ENCODE data around the gene FBXL19. TPM values are rescaled to one million over a fixed set of nuclear protein-coding genes. Genes with fewer than 3 reads are reported as not detected.

The FBXL19 gene
- polyA plus RNA-seq = 17.6 TPM
- long read RNA-seq, donor 1 = 0 reads
- long read RNA-seq, donor 2, partial matches to known transcripts = 0 of 2 reads
- long read RNA-seq, donor 2, other reads (novel, unspliced or antisense) = 0 of 2 reads
- long read RNA-seq, donor 3 = 0 reads
- long read RNA-seq, donor 4 = 0 reads
- long read RNA-seq, donor 5 = 0 reads
- long read RNA-seq, donor 6 = 0 reads
- long read RNA-seq, donor 7 = 0 reads
- long read RNA-seq, donor 8 = 0 reads
- long read RNA-seq, donor 9 = 0 reads
- long read RNA-seq, donor 10, partial matches to known transcripts = 0 of 1 reads
- long read RNA-seq, donor 10, other reads (novel, unspliced or antisense) = 0 of 1 reads
- long read RNA-seq, donor 11 = 0 reads

- Histone ChIP-seq H3K27me3 (ENCODE audit: control insufficient read depth, insufficient read depth, low read length) (no peaks in the 10 kb centered on the region), H3K9me3 (ENCODE audit: control insufficient read depth, low read depth, low read length) (no peaks in the 10 kb centered on the region), H3K4me1 (ENCODE audit: control insufficient read depth, insufficient read depth, low read length) (peaks cover 8% of the 10 kb centered on the region), H3K36me3 (ENCODE audit: control insufficient read depth, insufficient read depth, low read length) (peaks cover 22% of the 10 kb centered on the region), H3K27ac (ENCODE audit: low read length) (peak within 1 kb of the TSS; percentile 92), H3K4me3 (ENCODE audit: low read length) (peak within 1 kb of the TSS; percentile 68)
- DNase-seq = no peak
- WGBS (ENCODE audit: insufficient coverage, low lambda C conversion rate) = no CpG with 5 or more reads among the region's 31 CpGs
Measured at GRCh38 chr16:30923554-30924075, at the start of gene FBXL19. FBXL19 (plus strand) TSS chr16:30923572; CDS start chr16:30925755, 2,183 bp downstream.

- peak overlapping the region; percentile 86 for H3K27ac ChIP-seq (ENCODE audit: low read length)
- peak overlapping the region; percentile 88 for H3K4me3 ChIP-seq (ENCODE audit: low read length)
- H3K27me3 ChIP-seq (ENCODE audit: control insufficient read depth, insufficient read depth, low read length) = no peaks in the 10 kb centered on the region
- H3K36me3 ChIP-seq (ENCODE audit: control insufficient read depth, insufficient read depth, low read length) = peaks cover 12% of the 10 kb centered on the region
- H3K9me3 ChIP-seq (ENCODE audit: control insufficient read depth, low read depth, low read length) = peaks cover 3% of the 10 kb centered on the region
- WGBS (ENCODE audit: insufficient coverage, low lambda C conversion rate) = no CpG with 5 or more reads among the region's 23 CpGs
- DNase-seq = no peak
- peaks cover 14% of the 10 kb centered on the region for H3K4me1 ChIP-seq (ENCODE audit: control insufficient read depth, insufficient read depth, low read length)
Measured at GRCh38 chr16:30874244-30874820, 49.0 kb upstream of the FBXL19 start.

- H3K27me3 ChIP-seq (ENCODE audit: control insufficient read depth, insufficient read depth, low read length) = no peaks in the 10 kb centered on the region
- peaks cover 3% of the 10 kb centered on the region for H3K9me3 ChIP-seq (ENCODE audit: control insufficient read depth, low read depth, low read length)
- WGBS (ENCODE audit: insufficient coverage, low lambda C conversion rate) = 0% methylated on average over 1 of the region's 85 CpGs
- peak overlapping the region; percentile 86 for H3K27ac ChIP-seq (ENCODE audit: low read length)
- H3K4me1 ChIP-seq (ENCODE audit: control insufficient read depth, insufficient read depth, low read length) = peaks cover 14% of the 10 kb centered on the region
- H3K36me3 ChIP-seq (ENCODE audit: control insufficient read depth, insufficient read depth, low read length) = peaks cover 12% of the 10 kb centered on the region
- peak overlapping the region; percentile 88 for H3K4me3 ChIP-seq (ENCODE audit: low read length)
- peak; percentile 94 to 97 for DNase-seq
Measured at GRCh38 chr16:30874821-30875717, 48.3 kb upstream of the FBXL19 start.

GRCh38 chr16:30875871-30876801 is 47.2 kb upstream of the FBXL19 start:
- H3K27me3 ChIP-seq (ENCODE audit: control insufficient read depth, insufficient read depth, low read length) = no peaks in the 10 kb centered on the region
- H3K36me3 ChIP-seq (ENCODE audit: control insufficient read depth, insufficient read depth, low read length) = peaks cover 13% of the 10 kb centered on the region
- peak overlapping the region; percentile 86 for H3K27ac ChIP-seq (ENCODE audit: low read length)
- H3K9me3 ChIP-seq (ENCODE audit: control insufficient read depth, low read depth, low read length) = peaks cover 3% of the 10 kb centered on the region
- peak overlapping the region; percentile 88 for H3K4me3 ChIP-seq (ENCODE audit: low read length)
- WGBS (ENCODE audit: insufficient coverage, low lambda C conversion rate) = no CpG with 5 or more reads among the region's 12 CpGs
- DNase-seq = peak in 1 of 2 donors; percentile 62
- H3K4me1 ChIP-seq (ENCODE audit: control insufficient read depth, insufficient read depth, low read length) = peaks cover 14% of the 10 kb centered on the region

GRCh38 chr16:30876867-30877266 is 46.5 kb upstream of the FBXL19 start:
- peaks cover 13% of the 10 kb centered on the region for H3K36me3 ChIP-seq (ENCODE audit: control insufficient read depth, insufficient read depth, low read length)
- no CpG with 5 or more reads among the region's 5 CpGs for WGBS (ENCODE audit: insufficient coverage, low lambda C conversion rate)
- H3K27me3 ChIP-seq (ENCODE audit: control insufficient read depth, insufficient read depth, low read length) = no peaks in the 10 kb centered on the region
- peak overlapping the region; percentile 86 for H3K27ac ChIP-seq (ENCODE audit: low read length)
- H3K9me3 ChIP-seq (ENCODE audit: control insufficient read depth, low read depth, low read length) = peaks cover 3% of the 10 kb centered on the region
- no peak overlapping the region for H3K4me3 ChIP-seq (ENCODE audit: low read length)
- DNase-seq = peak in 1 of 2 donors; percentile 33
- H3K4me1 ChIP-seq (ENCODE audit: control insufficient read depth, insufficient read depth, low read length) = peaks cover 18% of the 10 kb centered on the region

- Histone ChIP-seq H3K4me1 (ENCODE audit: control insufficient read depth, insufficient read depth, low read length) (peaks cover 14% of the 10 kb centered on the region), H3K36me3 (ENCODE audit: control insufficient read depth, insufficient read depth, low read length) (peaks cover 44% of the 10 kb centered on the region), H3K4me3 (ENCODE audit: low read length) (no peak overlapping the region), H3K9me3 (ENCODE audit: control insufficient read depth, low read depth, low read length) (no peaks in the 10 kb centered on the region), H3K27ac (ENCODE audit: low read length) (peak overlapping the region; percentile 17), H3K27me3 (ENCODE audit: control insufficient read depth, insufficient read depth, low read length) (no peaks in the 10 kb centered on the region)
- 0% methylated on average over 1 of the region's 4 CpGs for WGBS (ENCODE audit: insufficient coverage, low lambda C conversion rate)
- peak in 1 of 2 donors; percentile 61 for DNase-seq
Measured at GRCh38 chr16:30882429-30883310, 40.7 kb upstream of the FBXL19 start.

- Histone ChIP-seq H3K4me1 (ENCODE audit: control insufficient read depth, insufficient read depth, low read length) (peaks cover 14% of the 10 kb centered on the region), H3K27me3 (ENCODE audit: control insufficient read depth, insufficient read depth, low read length) (no peaks in the 10 kb centered on the region), H3K9me3 (ENCODE audit: control insufficient read depth, low read depth, low read length) (no peaks in the 10 kb centered on the region), H3K27ac (ENCODE audit: low read length) (no peak overlapping the region), H3K36me3 (ENCODE audit: control insufficient read depth, insufficient read depth, low read length) (peaks cover 55% of the 10 kb centered on the region), H3K4me3 (ENCODE audit: low read length) (no peak overlapping the region)
- no CpG with 5 or more reads among the region's 3 CpGs for WGBS (ENCODE audit: insufficient coverage, low lambda C conversion rate)
- DNase-seq = no peak
Measured at GRCh38 chr16:30884760-30885159, 38.6 kb upstream of the FBXL19 start.

- Histone ChIP-seq H3K27me3 (ENCODE audit: control insufficient read depth, insufficient read depth, low read length) (no peaks in the 10 kb centered on the region), H3K9me3 (ENCODE audit: control insufficient read depth, low read depth, low read length) (no peaks in the 10 kb centered on the region), H3K36me3 (ENCODE audit: control insufficient read depth, insufficient read depth, low read length) (peaks cover 57% of the 10 kb centered on the region), H3K4me3 (ENCODE audit: low read length) (no peak overlapping the region), H3K27ac (ENCODE audit: low read length) (no peak overlapping the region), H3K4me1 (ENCODE audit: control insufficient read depth, insufficient read depth, low read length) (peaks cover 14% of the 10 kb centered on the region)
- DNase-seq = no peak
- WGBS (ENCODE audit: insufficient coverage, low lambda C conversion rate) = 100% methylated on average over 2 of the region's 9 CpGs
Measured at GRCh38 chr16:30885196-30885595, 38.2 kb upstream of the FBXL19 start.

- WGBS (ENCODE audit: insufficient coverage, low lambda C conversion rate) = no CpG with 5 or more reads among the region's 1 CpG
- peaks cover 57% of the 10 kb centered on the region for H3K36me3 ChIP-seq (ENCODE audit: control insufficient read depth, insufficient read depth, low read length)
- H3K27me3 ChIP-seq (ENCODE audit: control insufficient read depth, insufficient read depth, low read length) = no peaks in the 10 kb centered on the region
- peaks cover 14% of the 10 kb centered on the region for H3K4me1 ChIP-seq (ENCODE audit: control insufficient read depth, insufficient read depth, low read length)
- no peaks in the 10 kb centered on the region for H3K9me3 ChIP-seq (ENCODE audit: control insufficient read depth, low read depth, low read length)
- no peak overlapping the region for H3K4me3 ChIP-seq (ENCODE audit: low read length)
- no peak overlapping the region for H3K27ac ChIP-seq (ENCODE audit: low read length)
- no peak for DNase-seq
Measured at GRCh38 chr16:30886145-30886544, 37.2 kb upstream of the FBXL19 start.

Data from large intestine (tissue), 12 donors.